ENCODE data around the gene MAB21L2. TPM values are rescaled to one million over a fixed set of nuclear protein-coding genes. Genes with fewer than 3 reads are reported as not detected.

MAB21L2 gene
- total and polyA plus RNA-seq, 2 experiments from 2014 or later: 0.39 TPM; not detected in 1

DNA sequence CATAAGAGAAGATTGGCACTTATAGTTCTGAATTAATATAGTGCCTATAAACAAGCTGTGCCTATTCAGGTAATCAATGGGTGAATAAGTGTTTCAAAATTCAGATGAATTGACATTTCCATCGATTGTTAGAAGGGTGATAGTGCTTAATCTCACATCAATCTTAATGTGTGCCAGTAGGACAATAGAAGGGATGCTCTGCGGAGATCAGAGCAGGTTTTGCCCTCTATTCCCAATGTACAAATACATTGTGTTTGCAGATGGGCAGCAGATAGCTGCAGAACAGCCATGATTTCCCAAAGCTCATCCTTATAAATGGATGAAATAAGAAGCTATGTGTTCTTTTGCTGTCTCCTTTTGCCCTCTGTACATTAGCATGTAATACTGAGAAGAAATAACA, 7.2 kb downstream of the MAB21L2 start (continued):
- TF ChIP-seq, protein P1, sequence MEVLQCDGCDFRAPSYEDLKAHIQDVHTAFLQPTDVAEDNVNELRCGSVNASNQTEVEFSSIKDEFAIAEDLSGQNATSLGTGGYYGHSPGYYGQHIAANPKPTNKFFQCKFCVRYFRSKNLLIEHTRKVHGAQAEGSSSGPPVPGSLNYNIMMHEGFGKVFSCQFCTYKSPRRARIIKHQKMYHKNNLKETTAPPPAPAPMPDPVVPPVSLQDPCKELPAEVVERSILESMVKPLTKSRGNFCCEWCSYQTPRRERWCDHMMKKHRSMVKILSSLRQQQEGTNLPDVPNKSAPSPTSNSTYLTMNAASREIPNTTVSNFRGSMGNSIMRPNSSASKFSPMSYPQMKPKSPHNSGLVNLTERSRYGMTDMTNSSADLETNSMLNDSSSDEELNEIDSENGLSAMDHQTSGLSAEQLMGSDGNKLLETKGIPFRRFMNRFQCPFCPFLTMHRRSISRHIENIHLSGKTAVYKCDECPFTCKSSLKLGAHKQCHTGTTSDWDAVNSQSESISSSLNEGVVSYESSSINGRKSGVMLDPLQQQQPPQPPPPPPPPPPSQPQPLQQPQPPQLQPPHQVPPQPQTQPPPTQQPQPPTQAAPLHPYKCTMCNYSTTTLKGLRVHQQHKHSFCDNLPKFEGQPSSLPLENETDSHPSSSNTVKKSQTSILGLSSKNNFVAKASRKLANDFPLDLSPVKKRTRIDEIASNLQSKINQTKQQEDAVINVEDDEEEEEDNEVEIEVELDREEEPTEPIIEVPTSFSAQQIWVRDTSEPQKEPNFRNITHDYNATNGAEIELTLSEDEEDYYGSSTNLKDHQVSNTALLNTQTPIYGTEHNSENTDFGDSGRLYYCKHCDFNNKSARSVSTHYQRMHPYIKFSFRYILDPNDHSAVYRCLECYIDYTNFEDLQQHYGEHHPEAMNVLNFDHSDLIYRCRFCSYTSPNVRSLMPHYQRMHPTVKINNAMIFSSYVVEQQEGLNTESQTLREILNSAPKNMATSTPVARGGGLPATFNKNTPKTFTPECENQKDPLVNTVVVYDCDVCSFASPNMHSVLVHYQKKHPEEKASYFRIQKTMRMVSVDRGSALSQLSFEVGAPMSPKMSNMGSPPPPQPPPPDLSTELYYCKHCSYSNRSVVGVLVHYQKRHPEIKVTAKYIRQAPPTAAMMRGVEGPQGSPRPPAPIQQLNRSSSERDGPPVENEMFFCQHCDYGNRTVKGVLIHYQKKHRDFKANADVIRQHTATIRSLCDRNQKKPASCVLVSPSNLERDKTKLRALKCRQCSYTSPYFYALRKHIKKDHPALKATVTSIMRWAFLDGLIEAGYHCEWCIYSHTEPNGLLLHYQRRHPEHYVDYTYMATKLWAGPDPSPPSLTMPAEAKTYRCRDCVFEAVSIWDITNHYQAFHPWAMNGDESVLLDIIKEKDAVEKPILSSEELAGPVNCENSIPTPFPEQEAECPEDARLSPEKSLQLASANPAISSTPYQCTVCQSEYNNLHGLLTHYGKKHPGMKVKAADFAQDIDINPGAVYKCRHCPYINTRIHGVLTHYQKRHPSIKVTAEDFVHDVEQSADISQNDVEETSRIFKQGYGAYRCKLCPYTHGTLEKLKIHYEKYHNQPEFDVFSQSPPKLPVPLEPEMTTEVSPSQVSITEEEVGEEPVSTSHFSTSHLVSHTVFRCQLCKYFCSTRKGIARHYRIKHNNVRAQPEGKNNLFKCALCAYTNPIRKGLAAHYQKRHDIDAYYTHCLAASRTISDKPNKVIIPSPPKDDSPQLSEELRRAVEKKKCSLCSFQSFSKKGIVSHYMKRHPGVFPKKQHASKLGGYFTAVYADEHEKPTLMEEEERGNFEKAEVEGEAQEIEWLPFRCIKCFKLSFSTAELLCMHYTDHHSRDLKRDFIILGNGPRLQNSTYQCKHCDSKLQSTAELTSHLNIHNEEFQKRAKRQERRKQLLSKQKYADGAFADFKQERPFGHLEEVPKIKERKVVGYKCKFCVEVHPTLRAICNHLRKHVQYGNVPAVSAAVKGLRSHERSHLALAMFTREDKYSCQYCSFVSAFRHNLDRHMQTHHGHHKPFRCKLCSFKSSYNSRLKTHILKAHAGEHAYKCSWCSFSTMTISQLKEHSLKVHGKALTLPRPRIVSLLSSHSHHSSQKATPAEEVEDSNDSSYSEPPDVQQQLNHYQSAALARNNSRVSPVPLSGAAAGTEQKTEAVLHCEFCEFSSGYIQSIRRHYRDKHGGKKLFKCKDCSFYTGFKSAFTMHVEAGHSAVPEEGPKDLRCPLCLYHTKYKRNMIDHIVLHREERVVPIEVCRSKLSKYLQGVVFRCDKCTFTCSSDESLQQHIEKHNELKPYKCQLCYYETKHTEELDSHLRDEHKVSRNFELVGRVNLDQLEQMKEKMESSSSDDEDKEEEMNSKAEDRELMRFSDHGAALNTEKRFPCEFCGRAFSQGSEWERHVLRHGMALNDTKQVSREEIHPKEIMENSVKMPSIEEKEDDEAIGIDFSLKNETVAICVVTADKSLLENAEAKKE (CRISPR knock-in tag; IDR thresholded peaks at IDR 0.05): no peak
- TF ChIP-seq EZH2 (IDR thresholded peaks at IDR 0.05; ENCODE audit: low read depth, unreplicated experiment): no peak
- TF ChIP-seq JUNB (IDR thresholded peaks at IDR 0.05; ENCODE audit: unreplicated experiment): no peak
- TF ChIP-seq POLR2AphosphoS5 (IDR thresholded peaks at IDR 0.05; ENCODE audit: low read depth): no peak
- TF ChIP-seq, protein P2, sequence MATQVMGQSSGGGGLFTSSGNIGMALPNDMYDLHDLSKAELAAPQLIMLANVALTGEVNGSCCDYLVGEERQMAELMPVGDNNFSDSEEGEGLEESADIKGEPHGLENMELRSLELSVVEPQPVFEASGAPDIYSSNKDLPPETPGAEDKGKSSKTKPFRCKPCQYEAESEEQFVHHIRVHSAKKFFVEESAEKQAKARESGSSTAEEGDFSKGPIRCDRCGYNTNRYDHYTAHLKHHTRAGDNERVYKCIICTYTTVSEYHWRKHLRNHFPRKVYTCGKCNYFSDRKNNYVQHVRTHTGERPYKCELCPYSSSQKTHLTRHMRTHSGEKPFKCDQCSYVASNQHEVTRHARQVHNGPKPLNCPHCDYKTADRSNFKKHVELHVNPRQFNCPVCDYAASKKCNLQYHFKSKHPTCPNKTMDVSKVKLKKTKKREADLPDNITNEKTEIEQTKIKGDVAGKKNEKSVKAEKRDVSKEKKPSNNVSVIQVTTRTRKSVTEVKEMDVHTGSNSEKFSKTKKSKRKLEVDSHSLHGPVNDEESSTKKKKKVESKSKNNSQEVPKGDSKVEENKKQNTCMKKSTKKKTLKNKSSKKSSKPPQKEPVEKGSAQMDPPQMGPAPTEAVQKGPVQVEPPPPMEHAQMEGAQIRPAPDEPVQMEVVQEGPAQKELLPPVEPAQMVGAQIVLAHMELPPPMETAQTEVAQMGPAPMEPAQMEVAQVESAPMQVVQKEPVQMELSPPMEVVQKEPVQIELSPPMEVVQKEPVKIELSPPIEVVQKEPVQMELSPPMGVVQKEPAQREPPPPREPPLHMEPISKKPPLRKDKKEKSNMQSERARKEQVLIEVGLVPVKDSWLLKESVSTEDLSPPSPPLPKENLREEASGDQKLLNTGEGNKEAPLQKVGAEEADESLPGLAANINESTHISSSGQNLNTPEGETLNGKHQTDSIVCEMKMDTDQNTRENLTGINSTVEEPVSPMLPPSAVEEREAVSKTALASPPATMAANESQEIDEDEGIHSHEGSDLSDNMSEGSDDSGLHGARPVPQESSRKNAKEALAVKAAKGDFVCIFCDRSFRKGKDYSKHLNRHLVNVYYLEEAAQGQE (IDR thresholded peaks at IDR 0.05; ENCODE audit: unreplicated experiment): no peak
- no peak for TF ChIP-seq NANOG (IDR thresholded peaks at IDR 0.05; ENCODE audit: borderline replicate concordance)
- TF ChIP-seq EZH2phosphoT487 (IDR thresholded peaks at IDR 0.05; ENCODE audit: unreplicated experiment): no peak
- TF ChIP-seq, protein P3, sequence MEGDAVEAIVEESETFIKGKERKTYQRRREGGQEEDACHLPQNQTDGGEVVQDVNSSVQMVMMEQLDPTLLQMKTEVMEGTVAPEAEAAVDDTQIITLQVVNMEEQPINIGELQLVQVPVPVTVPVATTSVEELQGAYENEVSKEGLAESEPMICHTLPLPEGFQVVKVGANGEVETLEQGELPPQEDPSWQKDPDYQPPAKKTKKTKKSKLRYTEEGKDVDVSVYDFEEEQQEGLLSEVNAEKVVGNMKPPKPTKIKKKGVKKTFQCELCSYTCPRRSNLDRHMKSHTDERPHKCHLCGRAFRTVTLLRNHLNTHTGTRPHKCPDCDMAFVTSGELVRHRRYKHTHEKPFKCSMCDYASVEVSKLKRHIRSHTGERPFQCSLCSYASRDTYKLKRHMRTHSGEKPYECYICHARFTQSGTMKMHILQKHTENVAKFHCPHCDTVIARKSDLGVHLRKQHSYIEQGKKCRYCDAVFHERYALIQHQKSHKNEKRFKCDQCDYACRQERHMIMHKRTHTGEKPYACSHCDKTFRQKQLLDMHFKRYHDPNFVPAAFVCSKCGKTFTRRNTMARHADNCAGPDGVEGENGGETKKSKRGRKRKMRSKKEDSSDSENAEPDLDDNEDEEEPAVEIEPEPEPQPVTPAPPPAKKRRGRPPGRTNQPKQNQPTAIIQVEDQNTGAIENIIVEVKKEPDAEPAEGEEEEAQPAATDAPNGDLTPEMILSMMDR (conservative IDR thresholded peaks at IDR 0.05; ENCODE audit: low read depth in 2 of 2): no peak
- no peak for TF ChIP-seq CREB1 (CRISPR knock-in tag; IDR thresholded peaks at IDR 0.05; ENCODE audit: low read depth)
- no peak for TF ChIP-seq STAT1 (IDR thresholded peaks at IDR 0.05; ENCODE audit: unreplicated experiment)
